ENCODE measurements around the gene ARMC9.
A peak's percentile ranks its signal among the peaks of the same experiment; 100 is the strongest.

DNA sequence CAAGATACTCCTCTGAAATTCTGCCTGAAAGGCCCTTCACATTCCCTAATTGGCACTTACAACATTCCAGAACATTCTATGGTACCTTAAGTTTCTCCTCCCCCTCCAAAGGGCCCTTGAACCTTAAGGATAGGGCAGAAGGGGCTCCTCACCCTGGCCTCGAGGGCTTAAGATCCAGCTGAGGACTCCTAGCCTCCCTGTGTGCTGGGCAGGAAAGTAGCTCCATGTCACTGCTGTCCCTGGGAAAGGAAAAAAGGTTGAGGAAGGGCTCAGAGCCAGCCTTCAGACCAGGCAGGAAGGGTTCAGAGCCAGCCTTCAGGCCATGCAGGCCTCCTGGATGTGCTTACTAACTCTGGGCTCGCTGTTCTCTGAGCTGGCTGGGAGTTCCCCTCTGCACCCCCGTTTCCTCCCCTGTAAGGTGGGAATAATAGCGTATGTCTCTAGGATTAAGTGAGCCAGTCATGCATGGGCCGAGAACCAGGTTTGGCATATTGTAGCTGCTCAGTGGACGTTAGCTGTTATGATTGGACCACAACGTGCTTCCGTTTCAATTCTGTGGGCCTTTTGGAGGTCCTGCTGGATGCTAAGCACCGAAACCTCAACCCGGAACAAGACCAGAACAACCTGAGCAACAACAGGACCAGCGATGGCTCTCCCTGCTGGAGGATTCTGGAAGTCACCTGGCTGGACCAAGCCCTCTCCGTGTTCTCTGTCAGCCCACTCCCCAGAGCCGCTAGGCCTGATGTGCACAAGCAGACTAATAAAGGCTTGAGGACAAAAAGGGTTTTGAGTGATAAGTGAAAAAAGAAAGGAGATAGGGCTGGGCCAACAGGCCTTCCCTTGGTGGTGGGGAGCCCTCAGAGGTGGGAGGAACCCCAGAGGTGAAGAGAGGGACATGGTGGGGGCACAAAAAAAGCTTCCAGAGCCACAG lies 196.0 kb downstream of the ARMC9 start:
- TF ChIP-seq, protein P1, sequence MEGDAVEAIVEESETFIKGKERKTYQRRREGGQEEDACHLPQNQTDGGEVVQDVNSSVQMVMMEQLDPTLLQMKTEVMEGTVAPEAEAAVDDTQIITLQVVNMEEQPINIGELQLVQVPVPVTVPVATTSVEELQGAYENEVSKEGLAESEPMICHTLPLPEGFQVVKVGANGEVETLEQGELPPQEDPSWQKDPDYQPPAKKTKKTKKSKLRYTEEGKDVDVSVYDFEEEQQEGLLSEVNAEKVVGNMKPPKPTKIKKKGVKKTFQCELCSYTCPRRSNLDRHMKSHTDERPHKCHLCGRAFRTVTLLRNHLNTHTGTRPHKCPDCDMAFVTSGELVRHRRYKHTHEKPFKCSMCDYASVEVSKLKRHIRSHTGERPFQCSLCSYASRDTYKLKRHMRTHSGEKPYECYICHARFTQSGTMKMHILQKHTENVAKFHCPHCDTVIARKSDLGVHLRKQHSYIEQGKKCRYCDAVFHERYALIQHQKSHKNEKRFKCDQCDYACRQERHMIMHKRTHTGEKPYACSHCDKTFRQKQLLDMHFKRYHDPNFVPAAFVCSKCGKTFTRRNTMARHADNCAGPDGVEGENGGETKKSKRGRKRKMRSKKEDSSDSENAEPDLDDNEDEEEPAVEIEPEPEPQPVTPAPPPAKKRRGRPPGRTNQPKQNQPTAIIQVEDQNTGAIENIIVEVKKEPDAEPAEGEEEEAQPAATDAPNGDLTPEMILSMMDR (IDR thresholded peaks at IDR 0.05) = peak in 3 of 7 experiments; percentile 8 to 28 (median 27)
- no peak for TF ChIP-seq EP300 (IDR thresholded peaks at IDR 0.05)
- TF ChIP-seq POLR2AphosphoS5 (IDR thresholded peaks at IDR 0.05) = no peak
